GM18498 (cell line): Measurements from ENCODE around the gene ENAH.
"Not testable (repeated sequence)": the region's sequence is repeated elsewhere in the genome, so short reads cannot be mapped to it uniquely, and the experiment has no call there.

ENCODE experiments used
- ATAC-seq: cut with Tn5 transposase; IDR thresholded peaks from one replicate; pipeline ENCODE4 v1.9.1; 2021; ENCODE audit warnings: mild to moderate bottlenecking, moderate library complexity; ENCODE audit not compliant: unreplicated experiment

ENAH gene

DNA sequence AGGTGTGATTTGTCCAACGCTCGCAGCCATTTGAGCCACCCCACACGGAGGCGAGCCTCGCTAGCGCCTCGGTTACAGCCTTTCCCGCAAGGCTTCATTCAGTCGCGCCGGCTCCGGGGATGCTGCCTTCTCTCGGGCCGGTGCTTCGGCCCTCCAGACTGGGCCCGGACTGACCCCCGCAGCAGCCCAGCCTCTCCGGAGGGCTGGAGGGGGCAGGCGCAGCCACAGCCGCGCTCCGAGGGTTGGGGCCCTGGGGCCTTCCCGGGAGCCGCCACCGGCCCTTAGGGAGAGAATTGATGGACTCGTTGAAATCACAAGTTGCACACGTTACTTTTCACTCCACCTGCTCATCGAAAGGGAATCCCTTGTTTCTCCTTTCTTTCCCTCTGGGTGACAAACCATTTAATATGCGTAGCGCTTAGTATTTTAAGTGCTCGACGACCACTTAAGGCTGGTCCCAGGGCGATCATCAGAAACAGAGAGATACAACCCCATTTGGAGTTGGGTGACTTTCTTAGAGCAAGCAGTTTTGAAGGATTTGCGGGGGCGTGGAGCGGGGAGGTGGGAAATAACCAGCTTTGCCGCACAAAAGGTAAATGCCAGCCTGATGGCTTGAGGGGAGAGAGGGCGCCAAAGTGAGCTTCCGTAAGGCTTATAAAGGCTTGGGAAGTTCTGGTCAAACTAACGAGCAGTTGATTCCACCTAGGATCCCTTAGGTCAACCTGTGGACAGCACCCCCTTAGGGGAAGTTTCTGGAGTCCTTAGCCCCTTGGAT, 24.6 kb upstream of the ENAH start:
- no peak for ATAC-seq

DNA sequence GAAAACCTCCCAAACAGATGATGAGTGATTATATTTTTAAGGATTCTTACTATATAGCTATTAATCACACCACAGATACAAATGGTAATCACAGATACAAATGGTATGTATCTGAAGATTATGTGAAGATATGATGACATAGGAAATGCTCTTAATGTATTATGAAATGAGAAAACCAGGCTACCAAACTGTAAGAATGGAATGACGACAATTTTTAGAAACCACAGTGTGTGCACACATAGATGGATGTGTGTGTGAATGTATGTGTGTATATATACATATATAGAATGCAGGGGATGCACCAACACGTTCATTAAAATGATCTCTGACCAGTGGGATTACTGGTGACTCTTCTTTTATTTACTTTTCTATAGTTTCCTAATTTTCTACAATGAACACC, 21.5 kb upstream of the ENAH start:
- no peak for ATAC-seq

DNA sequence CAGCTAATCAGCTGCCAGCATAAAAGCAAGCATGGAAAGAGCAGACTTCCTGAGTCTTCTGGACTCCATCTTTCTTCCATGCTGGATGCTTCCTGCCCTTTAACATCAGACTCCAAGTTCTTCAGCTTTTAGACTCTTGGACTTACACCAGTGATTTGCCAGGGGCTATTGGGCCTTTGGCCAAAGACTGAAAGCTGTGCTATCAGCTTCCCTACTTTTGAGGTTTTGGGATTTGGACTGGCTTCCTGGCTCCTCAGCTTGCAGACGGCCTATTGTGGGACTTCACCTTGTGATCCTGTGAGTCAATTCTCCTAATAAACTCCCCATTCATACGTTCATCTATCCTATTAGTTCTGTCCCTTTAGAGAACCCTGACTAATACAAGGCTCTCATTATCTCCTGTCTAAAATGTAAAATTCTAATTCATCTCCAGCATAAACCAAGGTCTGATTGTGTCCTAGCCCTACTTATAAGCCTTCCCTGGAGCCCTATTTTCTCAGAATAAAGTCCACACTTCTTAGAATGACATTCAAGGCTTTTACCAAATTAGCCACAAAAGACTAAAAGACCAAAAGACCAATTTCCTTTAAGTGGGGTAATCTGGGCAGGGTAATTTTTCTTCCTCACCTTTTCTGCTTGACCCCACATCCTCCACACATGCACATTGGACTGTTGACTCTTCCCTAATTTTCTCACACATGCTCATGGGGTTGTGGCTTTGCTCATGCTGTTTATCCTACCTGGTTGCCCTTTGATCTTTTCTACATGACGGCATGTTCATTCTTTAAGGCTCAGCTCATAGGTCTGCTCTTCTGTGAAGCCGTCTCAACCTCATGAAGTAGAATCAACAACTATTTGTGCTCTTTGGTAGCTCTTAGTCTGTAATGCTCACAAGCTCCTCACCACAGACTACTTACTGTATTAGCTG, 18.1 kb upstream of the ENAH start:
- ATAC-seq: no peak

DNA sequence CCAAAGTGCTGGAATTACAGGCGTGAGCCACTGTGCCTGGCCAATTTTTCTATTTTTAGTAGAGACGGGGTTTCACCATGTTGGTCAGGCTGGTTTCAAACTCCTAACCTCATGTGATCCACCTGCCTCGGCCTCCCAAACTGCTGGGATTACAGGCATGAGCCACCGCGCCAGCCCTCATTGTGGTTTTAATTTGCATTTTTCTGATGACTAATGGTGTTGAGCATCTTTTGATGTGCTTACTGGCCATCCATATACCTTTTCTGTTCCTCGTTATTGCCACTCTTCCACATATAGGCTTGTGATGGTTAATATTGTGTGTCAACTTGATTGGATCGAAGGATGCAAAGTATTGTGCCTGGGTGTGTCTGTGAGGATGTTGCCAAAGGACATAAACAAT, 17.4 kb upstream of the ENAH start:
- ATAC-seq: no peak

DNA sequence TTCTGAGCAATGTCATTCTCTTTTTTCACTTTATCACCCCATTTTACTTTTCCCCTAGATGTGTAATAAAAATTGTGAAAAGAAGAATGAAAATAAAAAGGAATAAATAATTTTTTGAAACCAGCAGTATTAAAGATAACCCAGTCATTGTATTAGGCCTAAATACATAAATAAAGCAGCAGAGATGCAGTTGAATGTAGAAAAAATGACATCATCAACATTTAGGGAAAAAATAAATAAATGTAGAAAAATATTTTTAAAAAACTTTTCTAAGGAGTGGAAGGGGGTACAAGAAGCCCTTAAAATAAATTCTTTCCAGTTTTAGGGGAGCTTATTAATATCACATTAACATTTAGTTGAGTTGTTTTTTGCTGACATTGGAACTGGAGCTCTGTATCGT, 15.3 kb upstream of the ENAH start:
- no peak for ATAC-seq

DNA sequence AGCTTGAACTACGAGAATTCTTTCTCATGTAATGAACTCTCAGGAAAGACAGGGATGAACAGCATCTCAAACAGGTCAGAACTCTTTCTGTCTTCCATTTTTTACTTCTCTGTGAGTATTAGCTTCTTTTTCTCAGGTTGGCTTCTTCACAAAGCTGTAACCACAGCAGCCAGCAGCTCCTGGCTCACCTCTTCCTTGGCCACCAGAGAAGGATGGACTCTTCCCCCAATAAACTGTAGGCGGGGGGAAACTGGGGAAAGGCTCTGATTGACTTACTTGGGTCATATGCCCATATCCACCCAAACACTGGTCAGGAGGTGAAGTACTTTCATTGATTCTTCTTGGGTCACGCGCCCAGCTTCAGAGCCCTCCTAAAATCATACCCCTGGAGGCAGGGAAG, 14.4 kb upstream of the ENAH start:
- ATAC-seq: no peak

DNA sequence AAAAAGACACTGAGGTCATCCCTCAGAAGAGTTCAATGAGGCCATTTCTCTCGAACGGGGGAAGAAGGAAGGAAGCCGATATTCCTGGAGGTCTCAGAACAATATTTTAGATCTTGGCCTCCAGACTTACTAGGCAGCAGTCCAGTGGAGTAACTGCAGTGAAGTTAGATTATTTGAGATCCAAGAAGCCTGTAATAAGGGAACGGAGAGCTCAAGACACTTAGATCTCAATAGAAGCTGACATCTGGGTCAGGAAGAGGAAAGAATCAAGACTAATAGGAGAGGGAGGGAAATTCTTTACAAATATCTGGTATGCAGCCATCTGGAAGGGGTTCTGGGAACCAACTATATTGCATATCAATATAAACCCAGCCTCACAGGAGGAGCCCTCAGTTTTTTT, 13.6 kb upstream of the ENAH start:
- ATAC-seq: no peak

DNA sequence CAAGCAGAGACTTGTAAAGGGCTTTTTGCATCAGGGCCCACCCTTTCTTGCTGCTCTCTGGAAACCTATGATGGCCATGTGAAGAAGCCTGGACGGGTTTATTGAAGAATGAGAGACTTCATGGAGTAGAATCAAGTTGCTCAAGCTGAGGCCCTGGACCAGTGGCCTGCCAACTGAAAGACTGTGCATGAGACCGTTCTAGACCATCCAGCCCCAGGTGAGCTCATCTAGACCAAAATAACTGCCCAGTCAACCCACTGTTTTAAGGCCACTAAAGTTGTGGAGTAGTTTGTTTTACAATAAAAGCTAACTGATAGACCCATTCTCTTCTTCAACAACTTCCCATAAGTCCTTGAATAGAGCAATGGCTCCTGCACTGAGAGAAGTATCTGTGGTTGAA, 11.8 kb upstream of the ENAH start:
- no peak for ATAC-seq

DNA sequence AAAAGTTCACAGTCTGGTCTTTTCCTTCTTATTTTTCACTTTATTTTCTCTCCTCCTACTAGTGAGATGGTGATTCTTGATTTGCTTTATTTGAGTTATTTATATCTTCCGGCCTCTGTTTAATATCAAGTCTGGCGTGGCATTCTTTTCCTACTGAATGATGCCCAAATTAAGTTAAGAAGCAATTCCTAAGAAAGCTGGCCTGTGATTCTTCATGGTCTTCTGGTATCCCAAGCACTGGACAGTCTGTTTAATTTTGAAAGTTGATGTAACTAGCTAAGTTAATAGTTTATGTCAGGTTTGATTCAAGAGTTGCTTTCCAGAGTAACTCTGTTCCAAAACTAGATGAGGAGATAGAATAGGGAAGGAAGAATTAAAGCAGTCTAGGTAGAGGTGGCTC, 9.2 kb upstream of the ENAH start:
- no peak for ATAC-seq

DNA sequence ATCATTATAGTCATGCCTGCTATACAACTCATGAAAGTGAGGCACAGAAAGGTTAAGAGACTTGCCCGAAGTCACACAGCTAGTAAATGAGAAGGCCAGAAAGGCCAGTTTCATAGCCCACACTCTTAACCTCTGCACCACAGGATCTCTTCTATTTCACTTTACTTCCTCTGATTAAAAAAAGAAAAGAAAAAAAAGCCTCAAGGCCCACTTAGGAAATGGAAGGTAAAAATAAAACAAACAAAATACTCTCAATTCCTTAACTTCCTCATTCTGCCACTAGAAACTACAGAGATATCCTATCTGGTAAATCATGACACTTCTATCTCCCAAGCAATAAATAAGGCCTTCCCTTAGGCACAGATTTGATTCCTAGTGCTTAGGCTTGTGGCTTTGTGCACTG, 7.6 kb upstream of the ENAH start:
- ATAC-seq: no peak

DNA sequence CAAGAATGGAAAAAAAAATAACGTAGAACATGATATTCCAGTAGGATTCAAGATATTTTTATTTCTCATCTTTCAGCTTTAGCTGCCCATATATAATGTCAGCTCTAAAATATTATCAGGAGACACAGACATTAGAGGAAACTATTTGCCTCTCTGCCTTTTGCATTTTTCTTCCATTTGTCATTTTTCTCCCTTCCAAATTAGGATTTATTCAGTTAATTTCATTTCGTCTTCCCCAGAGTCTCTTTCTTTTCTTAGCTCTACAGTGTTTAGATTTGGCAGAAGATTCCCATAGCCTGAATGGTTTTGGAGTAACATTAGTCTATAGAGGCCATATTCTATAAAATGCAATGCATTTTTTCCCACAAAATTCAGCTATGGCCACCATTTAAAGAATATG, 5.1 kb upstream of the ENAH start:
- no peak for ATAC-seq

DNA sequence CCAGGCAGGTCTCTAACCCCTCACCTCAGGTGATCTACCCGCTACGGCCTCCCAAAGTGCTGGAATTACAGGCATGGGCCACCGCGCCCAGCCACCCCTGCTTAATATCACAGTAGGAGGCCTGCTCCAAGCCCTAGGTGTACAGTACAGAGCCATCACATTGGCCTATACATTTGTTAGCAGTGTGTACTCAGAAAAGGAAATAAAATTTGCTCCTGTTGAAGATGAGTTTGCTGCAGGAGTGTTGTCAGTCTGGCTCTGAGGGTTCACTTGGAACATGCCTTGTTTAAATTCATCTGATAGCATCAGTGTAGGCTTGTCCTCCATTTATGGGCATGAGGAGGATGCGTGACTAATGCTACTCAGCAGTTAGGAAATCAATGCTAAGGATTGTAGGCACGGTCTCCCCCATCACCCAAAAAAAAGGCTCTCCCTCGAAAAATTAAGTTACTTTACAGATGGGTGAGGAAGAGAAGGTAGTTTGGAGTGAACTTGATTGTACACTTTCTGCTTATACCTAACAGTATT, 4.6 kb upstream of the ENAH start:
- no peak for ATAC-seq

DNA sequence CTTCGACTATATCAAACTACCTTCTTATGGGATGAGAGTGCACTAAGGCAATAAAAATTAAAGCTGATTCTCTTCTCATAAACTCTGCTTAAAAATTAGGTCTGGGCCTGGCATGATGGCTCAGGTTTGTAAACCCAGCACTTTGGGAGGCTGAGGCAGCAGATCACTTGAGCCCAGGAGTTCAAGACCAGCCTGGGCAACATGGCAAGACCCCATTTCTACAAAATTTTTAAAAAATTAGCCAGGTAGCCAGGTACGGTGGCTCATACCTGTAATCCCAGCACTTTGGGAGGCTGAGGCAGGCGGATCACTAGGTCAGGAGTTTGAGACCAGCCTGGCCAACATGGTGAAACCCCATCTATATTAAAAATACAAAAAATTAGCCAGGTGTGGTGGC, 3.3 kb upstream of the ENAH start:
- ATAC-seq: not testable (repeated sequence)

DNA sequence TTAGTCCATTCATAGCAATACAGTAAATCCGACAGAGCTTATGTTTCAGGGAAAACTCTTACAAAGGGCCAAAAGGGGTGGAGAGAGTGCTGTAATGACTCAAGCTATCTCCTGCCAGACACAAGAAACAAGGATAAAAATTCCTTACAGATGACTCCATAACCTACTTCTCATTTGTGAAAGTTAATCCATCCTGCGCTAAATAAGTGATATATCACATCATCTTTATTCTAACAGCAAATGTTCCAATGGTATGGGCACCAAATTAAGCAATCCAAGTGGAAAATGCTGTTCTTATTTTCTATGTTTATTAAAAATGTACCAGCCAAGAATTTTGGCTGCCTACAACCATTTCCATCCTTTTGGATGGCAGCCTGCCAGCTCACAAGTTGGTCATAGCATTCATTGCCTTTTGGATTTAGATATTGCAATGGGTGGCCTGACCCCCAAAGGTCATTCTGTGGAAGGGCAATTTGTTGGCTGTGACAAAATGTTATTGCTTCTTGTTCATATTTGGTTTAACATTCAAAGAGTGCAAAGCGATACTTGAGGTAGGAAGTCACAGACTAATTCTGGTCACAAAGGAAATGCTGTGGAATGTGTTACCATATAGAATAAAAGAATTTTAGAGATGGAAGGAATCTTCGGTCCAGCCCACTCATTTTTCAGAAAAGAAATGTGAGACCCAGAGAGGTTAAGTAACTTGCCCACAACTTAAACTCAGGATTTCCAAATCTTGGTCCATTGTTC, 2.8 kb upstream of the ENAH start:
- no peak for ATAC-seq

DNA sequence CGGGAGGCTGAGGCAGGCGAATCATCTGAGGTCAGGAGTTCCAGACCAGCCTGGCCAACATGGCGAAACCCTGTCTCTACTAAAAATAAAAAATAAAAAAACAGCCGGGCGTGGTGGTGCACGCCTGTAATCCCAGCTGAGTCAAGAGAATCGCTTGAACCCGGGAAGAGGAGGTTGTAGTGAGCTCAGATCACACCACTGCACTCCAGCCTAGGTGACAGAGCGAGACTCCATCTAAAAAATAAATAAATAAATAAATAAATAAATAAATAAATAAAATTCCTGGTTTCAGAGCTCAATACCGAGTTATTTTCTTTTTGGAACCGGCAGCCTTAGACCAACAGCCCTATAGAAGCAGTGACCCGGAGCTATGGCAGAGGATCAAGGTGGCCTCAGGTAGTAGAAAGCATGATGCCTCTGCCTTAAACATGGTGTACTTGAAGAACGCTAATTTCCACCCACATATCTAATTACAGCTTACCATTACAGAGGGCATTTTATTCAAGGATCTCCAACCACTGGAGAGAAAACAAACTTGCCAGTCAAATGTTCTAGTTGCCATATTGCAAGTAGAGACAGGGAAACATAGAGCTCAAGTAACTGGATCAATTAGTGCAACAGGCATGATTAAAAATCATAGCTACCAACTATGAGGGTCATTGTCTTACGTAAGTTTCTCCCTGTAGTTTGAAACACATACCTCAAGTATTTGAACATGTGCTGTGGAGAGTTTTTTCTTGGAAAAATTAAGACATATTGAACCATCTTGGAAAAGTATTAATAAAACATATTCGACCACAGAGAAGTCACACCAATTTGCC, 2.0 kb upstream of the ENAH start:
- ATAC-seq: no peak

DNA sequence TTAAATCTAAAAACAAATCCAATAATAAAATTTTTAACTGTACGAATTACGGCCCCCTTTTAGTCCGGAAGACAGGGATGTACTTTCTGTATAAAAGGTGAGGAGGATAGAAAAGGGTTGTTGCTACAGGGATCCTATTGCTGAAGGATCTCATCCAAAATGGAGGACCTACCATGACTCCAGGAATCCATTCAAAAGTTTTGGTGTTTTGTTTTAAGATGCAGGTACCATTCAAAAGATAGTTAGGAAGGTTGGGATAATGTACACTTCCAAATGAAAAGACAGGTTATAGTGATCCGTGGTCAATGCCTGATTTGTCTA, 1.3 kb upstream of the ENAH start:
- ATAC-seq: no peak

DNA sequence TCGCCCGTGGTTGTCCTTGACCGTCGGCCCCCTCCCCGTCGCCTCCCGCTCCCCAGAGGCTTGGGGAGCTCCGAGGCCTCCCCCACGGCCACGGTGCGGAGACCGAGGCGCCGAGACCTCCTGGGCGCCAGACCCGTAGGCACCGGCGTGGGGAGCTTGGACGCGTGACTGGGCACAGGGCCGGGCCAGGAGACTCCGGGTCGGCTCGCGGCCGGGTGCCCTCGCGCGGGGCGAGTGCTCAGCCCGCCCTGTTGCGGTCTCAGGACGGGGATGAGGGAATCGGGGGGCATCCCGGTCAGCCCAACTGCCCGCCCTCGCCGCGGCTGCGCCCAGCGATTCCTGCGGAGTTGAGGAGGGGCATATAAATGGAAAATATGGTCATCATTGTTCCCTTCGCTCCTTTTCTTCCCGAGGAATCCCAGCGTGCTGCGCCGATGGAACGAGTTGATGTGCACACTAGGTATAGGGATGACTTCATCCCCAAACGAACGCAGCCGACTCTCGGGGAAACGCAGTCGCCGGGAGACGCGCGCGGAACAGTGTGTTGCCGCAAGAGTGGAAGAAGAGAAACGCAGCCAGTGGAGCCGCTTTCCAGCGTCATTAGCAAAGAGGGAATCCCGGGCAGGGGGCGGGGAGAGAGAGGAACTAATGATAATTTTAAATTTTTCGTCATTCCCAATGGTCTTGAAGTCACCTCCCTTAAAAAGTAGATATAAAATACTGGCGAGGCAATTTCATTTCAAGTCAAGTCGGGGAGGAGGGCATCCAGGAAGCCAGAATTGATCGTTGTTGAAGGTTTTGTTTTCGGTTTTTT, 747 bp upstream of the ENAH start:
- peak; percentile 31 for ATAC-seq

DNA sequence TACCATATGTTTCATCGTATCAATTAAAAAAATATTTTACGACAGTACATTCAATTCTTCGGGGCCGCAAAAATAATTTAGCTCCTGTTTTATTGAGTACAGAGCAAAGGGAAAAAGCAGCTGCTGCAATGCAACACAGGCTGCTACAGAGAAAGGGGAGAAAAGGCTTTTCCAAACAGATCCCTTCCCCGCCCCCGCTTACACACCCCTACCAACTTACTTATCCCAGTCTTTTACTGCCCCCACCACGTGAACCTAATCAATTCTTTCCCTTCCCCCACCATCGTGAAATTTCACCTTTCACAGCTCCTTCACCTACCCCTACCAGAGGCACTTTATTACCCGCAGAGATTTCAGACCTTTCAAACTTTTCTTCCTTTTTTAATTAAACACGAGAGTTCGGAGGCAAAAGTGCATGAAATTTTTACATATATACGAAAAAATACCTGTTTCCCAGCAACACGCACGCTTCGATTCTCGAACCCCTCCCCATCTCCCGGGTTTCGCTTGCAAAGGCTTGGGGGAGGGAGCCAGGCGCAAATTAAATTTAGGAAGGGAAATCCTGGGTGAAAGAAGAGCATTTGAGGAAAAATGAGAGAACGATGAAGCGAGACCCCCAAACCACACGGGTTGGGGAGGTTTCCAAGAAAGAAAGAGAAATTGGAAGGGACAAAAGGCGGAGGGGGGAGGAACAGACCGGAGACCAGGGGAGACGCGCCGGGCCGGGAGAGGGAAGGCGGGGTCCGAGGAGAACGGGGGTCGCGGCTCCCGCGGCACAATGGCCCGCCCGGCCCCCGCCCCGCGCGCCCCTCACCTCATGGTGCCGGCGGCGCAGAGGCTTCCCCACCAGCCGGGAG, 823 bp downstream of the ENAH start:
- no peak for ATAC-seq

DNA sequence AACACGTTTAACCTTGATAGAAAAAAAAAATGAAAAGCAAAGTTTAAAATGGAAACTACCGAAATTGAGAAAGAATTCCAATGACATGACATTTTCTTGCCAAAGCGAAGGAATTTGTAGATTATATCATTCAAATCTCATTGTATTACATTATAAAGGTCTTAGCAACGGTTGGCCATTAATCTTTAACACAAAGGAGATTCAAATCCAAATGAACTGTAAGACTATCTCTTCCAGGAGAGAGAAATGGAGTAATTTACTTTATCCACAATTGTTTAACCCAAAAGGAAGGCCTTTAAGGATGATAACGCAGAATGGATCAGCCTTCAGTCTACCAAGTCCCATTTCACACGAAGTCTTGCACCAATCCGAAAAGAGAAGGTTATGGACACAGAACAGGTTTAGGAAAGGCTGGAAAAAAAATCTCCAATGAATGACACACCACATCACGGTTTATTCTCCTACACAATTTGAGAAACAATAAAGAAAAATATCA, 1.5 kb downstream of the ENAH start:
- no peak for ATAC-seq
